Activated CD4-positive, alpha-beta T cell treated with anti-CD3 and anti-CD28 coated beads, Interleukin-2, amount 10 ng/mL, durations not matched to agents 24 days and 14 days (primary cell): ENCODE measurements around the gene MKX. TPM values are rescaled to one million over a fixed set of nuclear protein-coding genes. Genes with fewer than 3 reads are reported as not detected.
A peak's percentile ranks its signal among the peaks of the same experiment; 100 is the strongest.

ENCODE experiments used
- DNase-seq: peaks from one replicate; pipeline ENCODE4 v3.0.0; 2022
- H3K27ac Mint-ChIP-seq: one replicate; pipeline ENCODE4 v1.8.0; 2022; ENCODE audit warnings: mild to moderate bottlenecking, mixed read lengths
- H3K27me3 Mint-ChIP-seq: one replicate; pipeline ENCODE4 v1.8.0; 2022; ENCODE audit warnings: mixed read lengths
- H3K36me3 Mint-ChIP-seq: one replicate; pipeline ENCODE4 v1.8.0; 2022; ENCODE audit warnings: low read depth, mild to moderate bottlenecking, mixed read lengths
- H3K4me1 Mint-ChIP-seq: one replicate; pipeline ENCODE4 v1.8.0; 2021; ENCODE audit warnings: mixed read lengths
- H3K4me3 Mint-ChIP-seq: one replicate; pipeline ENCODE4 v1.8.0; 2022; ENCODE audit warnings: mild to moderate bottlenecking, moderate library complexity, mixed read lengths
- H3K9me3 Mint-ChIP-seq: one replicate; pipeline ENCODE4 v1.8.0; 2021; ENCODE audit warnings: mixed read lengths
- intact Hi-C: fragments of 100-400 bp; cut with micrococcal nuclease; formaldehyde crosslinking; loops from one replicate; pipeline ENCODE4 v1.15.1; 2023
- total RNA-seq: library from RNA; stranded (reverse); gene quantifications from 2 replicates; pipeline ENCODE4 v1.2.3, GENCODE V29; 2022

Gene MKX
- total RNA-seq, 1 donor from 2014 or later: not detected

- DNase-seq: no peak
- no peaks in the 10 kb centered on the region for H3K9me3 Mint-ChIP-seq
- H3K27me3 Mint-ChIP-seq: no peaks in the 10 kb centered on the region
- H3K4me1 Mint-ChIP-seq: no peaks in the 10 kb centered on the region
- H3K4me3 Mint-ChIP-seq: no peak overlapping the region
- intact Hi-C loops: no loop called here
- no peak overlapping the region for H3K27ac Mint-ChIP-seq
- no peaks in the 10 kb centered on the region for H3K36me3 Mint-ChIP-seq
These were observed 73.8 kb downstream of the MKX start for GRCh38 chr10:27671821-27672220.

GRCh38 chr10:27664461-27664860, 81.2 kb downstream of the MKX start:
- Mint-ChIP-seq H3K36me3 (no peaks in the 10 kb centered on the region), H3K4me1 (no peaks in the 10 kb centered on the region), H3K27ac (no peak overlapping the region), H3K9me3 (no peaks in the 10 kb centered on the region), H3K27me3 (peaks cover 36% of the 10 kb centered on the region), H3K4me3 (no peak overlapping the region)
- intact Hi-C loops: no loop called here
- no peak for DNase-seq

- Mint-ChIP-seq H3K36me3 (no peaks in the 10 kb centered on the region), H3K27ac (no peak overlapping the region), H3K4me1 (no peaks in the 10 kb centered on the region), H3K9me3 (no peaks in the 10 kb centered on the region), H3K27me3 (peaks cover 36% of the 10 kb centered on the region), H3K4me3 (no peak overlapping the region)
- intact Hi-C loops: no loop called here
- no peak for DNase-seq
These were observed 82.0 kb downstream of the MKX start for GRCh38 chr10:27663621-27664020.

- no peak for DNase-seq
- H3K4me1 Mint-ChIP-seq: no peaks in the 10 kb centered on the region
- no peak overlapping the region for H3K4me3 Mint-ChIP-seq
- no peaks in the 10 kb centered on the region for H3K36me3 Mint-ChIP-seq
- intact Hi-C loops: no loop called here
- H3K9me3 Mint-ChIP-seq: no peaks in the 10 kb centered on the region
- no peak overlapping the region for H3K27ac Mint-ChIP-seq
- H3K27me3 Mint-ChIP-seq: peaks cover 35% of the 10 kb centered on the region
These were observed 83.9 kb downstream of the MKX start for GRCh38 chr10:27661514-27662286.

GRCh38 chr10:27660711-27661110, 84.9 kb downstream of the MKX start:
- no peak for DNase-seq

GRCh38 chr10:27660268-27660667, 85.4 kb downstream of the MKX start:
- peaks cover 29% of the 10 kb centered on the region for H3K27me3 Mint-ChIP-seq
- intact Hi-C loops: no loop called here
- H3K9me3 Mint-ChIP-seq: no peaks in the 10 kb centered on the region
- H3K4me3 Mint-ChIP-seq: no peak overlapping the region
- no peak overlapping the region for H3K27ac Mint-ChIP-seq
- H3K4me1 Mint-ChIP-seq: no peaks in the 10 kb centered on the region
- H3K36me3 Mint-ChIP-seq: no peaks in the 10 kb centered on the region
- peak; percentile 23 for DNase-seq

More at GRCh38 chr10:27660711-27661110, 84.9 kb downstream of the MKX start:
- no peaks in the 10 kb centered on the region for H3K36me3 Mint-ChIP-seq
- no peaks in the 10 kb centered on the region for H3K4me1 Mint-ChIP-seq
- intact Hi-C loops: no loop called here
- no peaks in the 10 kb centered on the region for H3K9me3 Mint-ChIP-seq
- no peak overlapping the region for H3K27ac Mint-ChIP-seq
- H3K4me3 Mint-ChIP-seq: no peak overlapping the region
- peaks cover 32% of the 10 kb centered on the region for H3K27me3 Mint-ChIP-seq

- peak; percentile 43 for DNase-seq
- intact Hi-C loops: no loop called here
- Mint-ChIP-seq H3K27ac (no peak overlapping the region), H3K36me3 (no peaks in the 10 kb centered on the region), H3K9me3 (no peaks in the 10 kb centered on the region), H3K4me3 (no peak overlapping the region), H3K27me3 (peaks cover 26% of the 10 kb centered on the region), H3K4me1 (no peaks in the 10 kb centered on the region)
These were observed 85.8 kb downstream of the MKX start for GRCh38 chr10:27659786-27660185.

- no peak for DNase-seq
- H3K4me3 Mint-ChIP-seq: no peak overlapping the region
- H3K27ac Mint-ChIP-seq: no peak overlapping the region
- H3K9me3 Mint-ChIP-seq: no peaks in the 10 kb centered on the region
- H3K36me3 Mint-ChIP-seq: no peaks in the 10 kb centered on the region
- intact Hi-C loops: no loop called here
- H3K4me1 Mint-ChIP-seq: no peaks in the 10 kb centered on the region
- H3K27me3 Mint-ChIP-seq: peaks cover 17% of the 10 kb centered on the region
These were observed 86.8 kb downstream of the MKX start for GRCh38 chr10:27658788-27659187.

- no peak overlapping the region for H3K4me3 Mint-ChIP-seq
- H3K4me1 Mint-ChIP-seq: no peaks in the 10 kb centered on the region
- intact Hi-C loops: no loop called here
- no peak for DNase-seq
- H3K9me3 Mint-ChIP-seq: no peaks in the 10 kb centered on the region
- H3K27ac Mint-ChIP-seq: no peak overlapping the region
- H3K36me3 Mint-ChIP-seq: no peaks in the 10 kb centered on the region
- H3K27me3 Mint-ChIP-seq: peaks cover 3% of the 10 kb centered on the region
These were observed 90.3 kb downstream of the MKX start for GRCh38 chr10:27655296-27655695.

GRCh38 chr10:27654284-27654683, 91.3 kb downstream of the MKX start:
- Mint-ChIP-seq H3K27ac (no peak overlapping the region), H3K27me3 (peaks cover 6% of the 10 kb centered on the region), H3K36me3 (no peaks in the 10 kb centered on the region), H3K9me3 (no peaks in the 10 kb centered on the region), H3K4me3 (no peak overlapping the region), H3K4me1 (peaks cover 3% of the 10 kb centered on the region)
- intact Hi-C loops: no loop called here
- no peak for DNase-seq

- peaks cover 14% of the 10 kb centered on the region for H3K27me3 Mint-ChIP-seq
- no peak overlapping the region for H3K27ac Mint-ChIP-seq
- no peak for DNase-seq
- H3K36me3 Mint-ChIP-seq: no peaks in the 10 kb centered on the region
- H3K9me3 Mint-ChIP-seq: no peaks in the 10 kb centered on the region
- intact Hi-C loops: no loop called here
- H3K4me1 Mint-ChIP-seq: peaks cover 3% of the 10 kb centered on the region
- no peak overlapping the region for H3K4me3 Mint-ChIP-seq
These were observed 98.9 kb downstream of the MKX start for GRCh38 chr10:27646604-27647175.

- Mint-ChIP-seq H3K4me3 (no peak overlapping the region), H3K36me3 (no peaks in the 10 kb centered on the region), H3K4me1 (peaks cover 3% of the 10 kb centered on the region), H3K9me3 (no peaks in the 10 kb centered on the region), H3K27me3 (peaks cover 14% of the 10 kb centered on the region), H3K27ac (no peak overlapping the region)
- intact Hi-C loops: no loop called here
- no peak for DNase-seq
These were observed 99.4 kb downstream of the MKX start for GRCh38 chr10:27646194-27646593.

- H3K27ac Mint-ChIP-seq: no peak overlapping the region
- H3K9me3 Mint-ChIP-seq: no peaks in the 10 kb centered on the region
- DNase-seq: no peak
- no peaks in the 10 kb centered on the region for H3K4me1 Mint-ChIP-seq
- no peaks in the 10 kb centered on the region for H3K36me3 Mint-ChIP-seq
- peaks cover 13% of the 10 kb centered on the region for H3K27me3 Mint-ChIP-seq
- intact Hi-C loops: no loop called here
- no peak overlapping the region for H3K4me3 Mint-ChIP-seq
These were observed 101.2 kb downstream of the MKX start for GRCh38 chr10:27644307-27644939.

- Mint-ChIP-seq H3K36me3 (no peaks in the 10 kb centered on the region), H3K27ac (no peak overlapping the region), H3K4me1 (no peaks in the 10 kb centered on the region), H3K9me3 (no peaks in the 10 kb centered on the region), H3K27me3 (peaks cover 13% of the 10 kb centered on the region), H3K4me3 (no peak overlapping the region)
- no peak for DNase-seq
- intact Hi-C loops: no loop called here
These were observed 102.3 kb downstream of the MKX start for GRCh38 chr10:27643301-27643700.
